NCI-H2029 (cell line): ENCODE data around the gene MSI2.
"Not testable (repeated sequence)": the region's sequence is repeated elsewhere in the genome, so short reads cannot be mapped to it uniquely, and the experiment has no call there.

Source experiments
- DNase-seq: peaks from one replicate; lab custom pipeline; 2025; lab: John Stamatoyannopoulos, UW

The MSI2 gene

GRCh38 chr17:57292091-57292490 is 35.8 kb downstream of the MSI2 start:
- DNase-seq, result no peak

GRCh38 chr17:57293077-57293476 is 36.8 kb downstream of the MSI2 start:
- DNase-seq, result no peak

GRCh38 chr17:57294101-57294500 is 37.8 kb downstream of the MSI2 start:
- DNase-seq, result peak; percentile 61

- peak; percentile 80 for DNase-seq
These were observed 38.5 kb downstream of the MSI2 start for GRCh38 chr17:57294629-57295501.

GRCh38 chr17:57295526-57296023 is 39.3 kb downstream of the MSI2 start:
- DNase-seq, result peak; percentile 25

GRCh38 chr17:57296231-57296630 is 39.9 kb downstream of the MSI2 start:
- DNase-seq, result peak; percentile 26

- no peak for DNase-seq
These were observed 42.9 kb downstream of the MSI2 start for GRCh38 chr17:57299176-57299575.

- DNase-seq, result not testable (repeated sequence)
These were observed 44.3 kb downstream of the MSI2 start for GRCh38 chr17:57300592-57300991.

- DNase-seq, result no peak
These were observed 46.6 kb downstream of the MSI2 start for GRCh38 chr17:57302690-57303465.

GRCh38 chr17:57305144-57305728 is 48.9 kb downstream of the MSI2 start:
- DNase-seq, result no peak

- DNase-seq, result no peak
These were observed 49.7 kb downstream of the MSI2 start for GRCh38 chr17:57305908-57306504.

- DNase-seq, result no peak
These were observed 52.3 kb downstream of the MSI2 start for GRCh38 chr17:57308543-57309186.

- no peak for DNase-seq
These were observed 53.2 kb downstream of the MSI2 start for GRCh38 chr17:57309479-57309878.

- peak; percentile 56 for DNase-seq
These were observed 55.2 kb downstream of the MSI2 start for GRCh38 chr17:57311281-57312216.

GRCh38 chr17:57312242-57312641 is 55.9 kb downstream of the MSI2 start:
- DNase-seq, result no peak

GRCh38 chr17:57313097-57313835 is 56.9 kb downstream of the MSI2 start:
- DNase-seq, result peak; percentile 32

- DNase-seq, result no peak
These were observed 59.0 kb downstream of the MSI2 start for GRCh38 chr17:57315061-57316015.

GRCh38 chr17:57316361-57316760 is 60.0 kb downstream of the MSI2 start:
- no peak for DNase-seq

- no peak for DNase-seq
These were observed 60.8 kb downstream of the MSI2 start for GRCh38 chr17:57317079-57317478.
